ENCODE results near the gene CDC14A.
"Not testable (repeated sequence)": the region's sequence is repeated elsewhere in the genome, so short reads cannot be mapped to it uniquely, and the experiment has no call there.

Gene CDC14A, protein sequence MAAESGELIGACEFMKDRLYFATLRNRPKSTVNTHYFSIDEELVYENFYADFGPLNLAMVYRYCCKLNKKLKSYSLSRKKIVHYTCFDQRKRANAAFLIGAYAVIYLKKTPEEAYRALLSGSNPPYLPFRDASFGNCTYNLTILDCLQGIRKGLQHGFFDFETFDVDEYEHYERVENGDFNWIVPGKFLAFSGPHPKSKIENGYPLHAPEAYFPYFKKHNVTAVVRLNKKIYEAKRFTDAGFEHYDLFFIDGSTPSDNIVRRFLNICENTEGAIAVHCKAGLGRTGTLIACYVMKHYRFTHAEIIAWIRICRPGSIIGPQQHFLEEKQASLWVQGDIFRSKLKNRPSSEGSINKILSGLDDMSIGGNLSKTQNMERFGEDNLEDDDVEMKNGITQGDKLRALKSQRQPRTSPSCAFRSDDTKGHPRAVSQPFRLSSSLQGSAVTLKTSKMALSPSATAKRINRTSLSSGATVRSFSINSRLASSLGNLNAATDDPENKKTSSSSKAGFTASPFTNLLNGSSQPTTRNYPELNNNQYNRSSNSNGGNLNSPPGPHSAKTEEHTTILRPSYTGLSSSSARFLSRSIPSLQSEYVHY

DNA sequence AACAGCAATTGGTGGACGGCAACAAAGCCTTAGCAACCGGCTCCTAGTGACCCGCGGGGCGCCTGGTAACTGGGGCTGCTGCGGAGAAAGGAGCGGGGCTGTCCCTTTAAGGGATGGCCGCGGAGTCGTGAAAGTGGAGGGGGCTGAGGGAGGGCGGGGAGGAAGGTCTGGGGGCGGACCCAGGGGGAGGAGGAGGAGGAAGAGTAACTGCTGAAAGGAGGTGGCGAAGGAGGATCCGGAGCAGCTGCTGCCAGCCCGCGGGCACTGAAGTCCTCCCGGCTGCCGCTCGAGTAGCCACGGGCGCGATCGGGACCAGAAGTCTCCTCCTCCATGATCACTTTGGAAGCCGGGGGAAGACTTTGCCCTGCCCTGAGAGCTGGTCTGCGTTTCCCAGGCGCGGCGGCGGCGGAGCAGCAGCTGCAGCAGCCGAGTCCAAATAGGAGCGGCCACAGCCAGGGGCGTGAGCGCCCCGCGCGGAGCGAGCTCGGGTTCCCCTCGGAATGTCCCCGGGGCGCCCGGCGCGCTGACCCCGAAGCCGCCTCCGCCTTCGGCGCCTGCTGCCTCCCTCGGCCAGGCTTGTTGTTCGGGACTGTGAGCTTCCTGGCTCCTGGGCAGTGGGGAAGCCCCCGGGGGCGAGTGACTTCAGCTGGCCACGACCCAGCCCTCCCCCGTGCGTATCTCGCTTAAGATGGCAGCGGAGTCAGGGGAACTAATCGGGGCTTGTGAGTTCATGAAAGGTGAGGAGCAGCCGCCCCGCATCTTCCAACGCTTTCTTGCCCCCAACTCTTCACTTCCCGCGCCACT is at the start of gene CDC14A:
TSS of gene CDC14A (plus strand) at position 240 of the 804 bp plus-strand sequence. CDS start at position 689, 449 bp downstream.
- DNase-seq = peak; percentile 51 to 55

DNA sequence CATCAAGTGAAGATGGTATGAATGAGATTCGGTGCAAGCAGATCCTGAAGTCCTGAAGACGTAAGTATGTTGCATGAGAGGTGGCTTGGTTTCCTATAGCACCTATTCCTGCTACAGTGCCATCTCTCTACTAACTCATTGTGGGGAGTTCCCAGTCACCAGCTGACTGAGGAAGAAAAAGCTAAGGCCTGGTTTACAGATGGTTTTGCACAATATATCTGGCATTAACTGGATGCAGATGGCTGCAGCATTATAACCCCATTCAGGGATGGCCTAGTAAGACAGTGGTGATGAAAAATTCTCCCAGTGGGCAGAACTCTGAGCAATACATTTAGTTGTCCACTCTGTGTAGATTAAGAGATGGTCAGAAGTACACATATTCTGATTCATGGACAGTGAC is 49.6 kb upstream of the CDC14A start:
- no peak for DNase-seq

DNA sequence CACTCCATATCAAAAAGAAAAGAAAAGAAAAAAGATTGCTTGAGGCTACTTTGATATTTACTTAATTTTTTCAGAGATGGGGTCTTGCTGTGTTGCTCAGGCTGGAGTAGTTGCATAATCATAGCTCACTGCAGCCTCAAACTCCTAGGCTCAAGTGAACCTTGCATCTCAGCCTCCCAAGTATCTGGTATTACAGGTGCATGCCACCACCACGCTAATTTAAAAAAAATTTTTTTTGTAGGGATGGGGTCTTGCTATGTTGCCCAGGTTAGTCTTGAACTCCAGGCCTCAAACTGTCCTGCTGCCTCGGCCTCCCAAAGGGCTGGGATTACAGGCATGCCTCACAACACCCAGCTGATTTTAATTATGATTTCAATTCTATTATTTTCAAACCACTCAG is 48.1 kb upstream of the CDC14A start:
- DNase-seq = no peak

DNA sequence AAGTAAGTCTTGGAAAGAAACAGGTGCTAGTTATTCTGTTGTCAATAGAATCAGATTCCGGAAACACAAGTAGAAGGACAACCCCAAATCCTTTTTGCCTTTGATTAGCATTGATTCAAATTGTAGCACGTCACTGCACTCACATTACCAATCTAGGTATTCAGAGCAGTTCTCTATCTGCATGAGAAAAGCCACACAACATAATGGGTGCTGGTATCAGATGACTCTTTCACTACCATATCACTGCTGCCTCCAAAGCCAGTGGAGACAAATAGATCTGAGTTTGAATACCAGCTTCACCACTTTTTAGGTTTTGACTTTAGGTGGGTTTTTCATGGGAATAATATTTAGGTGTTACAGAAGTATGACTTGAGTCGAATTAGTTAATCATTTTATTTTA is 47.4 kb upstream of the CDC14A start:
- no peak for DNase-seq

DNA sequence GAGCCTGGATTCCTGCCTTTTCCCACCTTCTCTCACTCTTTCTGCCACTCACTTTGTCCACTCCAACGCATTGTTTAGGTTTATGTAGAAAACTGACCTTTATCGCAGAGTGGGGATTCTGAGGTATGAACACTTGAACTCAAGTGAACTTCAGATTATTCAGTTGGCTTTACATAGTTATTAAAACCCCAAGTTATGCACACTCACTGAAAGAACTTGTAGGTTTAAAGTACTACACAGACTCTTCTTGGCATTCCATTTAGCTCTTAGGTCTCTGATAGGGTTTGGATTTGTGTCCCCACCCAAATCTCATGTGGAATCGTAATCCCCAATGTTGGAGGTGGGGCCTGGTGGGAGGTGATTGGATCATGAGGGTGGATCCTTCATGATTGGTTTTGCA is 46.4 kb upstream of the CDC14A start:
- DNase-seq = no peak

DNA sequence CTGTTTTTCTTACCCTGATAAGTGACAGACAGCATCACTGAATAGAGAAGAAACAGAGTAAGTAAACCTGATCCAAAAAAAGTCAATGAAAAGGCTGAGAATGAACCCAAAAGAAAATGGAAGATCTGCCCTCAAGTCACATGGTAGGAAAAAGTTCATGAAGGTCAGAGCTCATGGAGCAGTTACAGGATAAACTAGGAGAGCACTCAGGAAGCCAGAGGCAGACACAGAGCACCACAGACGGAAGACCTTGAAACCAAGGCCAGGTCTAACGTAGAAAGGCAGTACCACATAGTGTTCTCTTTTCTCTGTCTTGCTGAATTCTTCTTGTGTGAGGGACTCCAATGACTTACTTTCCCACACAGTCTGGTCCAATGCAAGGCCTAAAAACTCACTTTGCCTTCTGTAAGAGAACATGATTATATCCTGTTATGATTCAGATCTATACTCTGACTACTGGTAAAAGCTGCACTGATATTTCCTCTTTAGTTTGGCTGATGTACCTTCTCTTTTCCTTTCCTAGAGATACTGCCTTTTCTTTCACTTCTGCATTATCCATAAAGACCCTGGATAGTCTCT is 45.5 kb upstream of the CDC14A start:
- DNase-seq = no peak

DNA sequence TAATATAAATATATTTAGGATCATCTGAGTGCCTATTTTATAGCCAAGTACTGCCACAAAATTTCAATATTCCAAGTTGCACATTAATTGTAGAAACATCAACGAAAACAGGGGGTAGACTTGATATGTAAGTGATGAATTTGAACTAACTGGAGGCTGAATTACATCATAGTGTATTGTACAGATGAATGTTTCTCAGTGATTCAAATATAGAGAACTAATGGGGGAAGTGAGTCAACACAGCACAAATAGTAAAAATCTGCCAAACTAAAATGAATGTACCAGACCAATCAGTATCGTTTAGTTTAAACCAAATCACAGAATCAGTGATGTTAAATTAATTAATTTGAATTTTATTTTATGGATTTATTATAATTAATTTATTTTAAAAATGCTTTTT is 43.5 kb upstream of the CDC14A start:
- no peak for DNase-seq

DNA sequence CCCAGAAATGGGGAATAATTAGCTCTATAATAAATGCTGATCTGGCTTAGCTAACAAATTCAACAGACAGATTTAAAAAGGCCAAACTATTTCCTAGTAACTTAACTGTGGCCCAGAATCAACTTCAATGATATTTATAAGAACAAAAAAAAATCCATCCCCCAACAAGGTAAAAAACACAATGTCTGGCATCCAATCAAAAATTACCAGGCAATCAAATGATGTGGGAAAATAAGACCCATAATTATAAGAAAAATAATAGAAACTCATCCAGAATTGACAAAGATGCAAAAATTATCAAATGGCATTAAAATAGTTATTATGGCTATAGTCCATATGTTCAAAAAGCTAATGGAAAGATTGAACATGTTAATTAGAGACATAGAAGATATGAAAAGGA is 42.4 kb upstream of the CDC14A start:
- DNase-seq = no peak

DNA sequence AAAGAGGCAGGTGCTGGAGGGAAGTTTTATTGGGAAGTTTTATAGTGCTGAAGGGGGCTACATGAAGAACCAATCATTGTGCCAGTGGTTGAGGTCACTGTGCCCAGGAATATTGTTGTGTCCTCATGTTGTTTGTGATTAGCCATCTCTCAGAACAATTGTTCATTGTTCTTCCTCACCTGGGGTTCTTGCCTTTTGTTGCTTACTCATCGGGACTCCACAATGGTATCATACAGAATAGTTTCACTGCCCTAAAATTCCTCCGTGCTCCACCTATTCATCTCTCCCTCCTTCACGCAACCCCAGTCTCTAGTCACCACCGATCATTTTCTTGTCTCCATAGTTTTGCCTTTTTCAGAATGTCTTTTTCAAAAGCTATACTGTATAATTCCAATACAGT is 38.9 kb upstream of the CDC14A start:
- no peak for DNase-seq

DNA sequence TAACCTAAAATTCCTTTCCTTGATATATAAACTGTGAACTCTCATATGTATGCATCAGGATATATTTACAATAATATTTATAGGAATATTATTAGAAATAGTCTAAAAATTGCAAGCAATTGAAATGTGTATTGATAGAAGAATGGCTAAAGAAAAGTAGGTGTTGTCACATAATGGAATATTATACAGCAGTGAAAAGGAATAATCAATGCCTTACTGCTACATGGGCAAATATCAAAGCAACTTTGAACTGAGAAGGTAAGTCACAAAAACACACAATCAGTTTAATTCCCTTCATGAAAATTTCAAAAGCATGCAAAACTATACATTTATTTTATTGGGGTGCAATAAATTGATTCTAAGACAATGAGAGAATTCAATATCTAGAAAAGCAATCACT is 35.7 kb upstream of the CDC14A start:
- DNase-seq = no peak

DNA sequence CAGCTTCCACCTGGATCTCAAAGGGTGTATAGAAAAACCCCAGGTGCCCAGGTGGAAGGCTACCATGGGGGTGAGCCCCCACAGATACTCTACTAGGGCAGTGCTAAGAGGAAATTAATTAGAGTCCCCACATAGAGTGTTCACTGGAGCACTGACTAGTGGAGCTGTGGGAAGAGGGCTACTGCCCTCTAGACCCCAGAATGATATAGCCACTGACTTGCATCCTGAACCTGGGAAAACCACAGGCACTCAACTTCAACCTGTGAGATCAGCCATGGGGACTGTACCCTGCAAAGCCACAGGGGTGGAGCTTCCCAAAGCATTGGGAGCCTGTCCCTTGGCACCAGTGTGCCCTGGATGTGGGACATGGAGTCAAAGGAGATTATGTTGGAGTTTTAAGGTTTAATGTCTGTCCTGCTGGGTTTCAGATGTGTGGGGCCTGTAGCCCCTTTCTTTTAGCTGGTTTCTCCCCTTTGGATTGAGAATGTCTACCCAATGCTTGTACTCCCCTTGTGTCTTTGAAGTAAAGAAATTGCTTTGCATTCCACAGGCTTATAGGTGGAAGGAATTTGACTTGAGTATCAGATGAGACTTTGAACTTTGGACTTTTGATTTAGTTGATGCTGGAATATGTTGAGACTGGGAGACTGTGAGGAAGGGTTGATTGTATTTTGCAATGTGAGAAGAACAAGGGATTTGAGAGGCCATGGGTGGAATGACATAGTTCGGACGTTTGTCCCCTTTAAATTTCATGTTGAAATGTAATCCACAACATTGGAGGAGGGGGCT is 31.8 kb upstream of the CDC14A start:
- DNase-seq = no peak

DNA sequence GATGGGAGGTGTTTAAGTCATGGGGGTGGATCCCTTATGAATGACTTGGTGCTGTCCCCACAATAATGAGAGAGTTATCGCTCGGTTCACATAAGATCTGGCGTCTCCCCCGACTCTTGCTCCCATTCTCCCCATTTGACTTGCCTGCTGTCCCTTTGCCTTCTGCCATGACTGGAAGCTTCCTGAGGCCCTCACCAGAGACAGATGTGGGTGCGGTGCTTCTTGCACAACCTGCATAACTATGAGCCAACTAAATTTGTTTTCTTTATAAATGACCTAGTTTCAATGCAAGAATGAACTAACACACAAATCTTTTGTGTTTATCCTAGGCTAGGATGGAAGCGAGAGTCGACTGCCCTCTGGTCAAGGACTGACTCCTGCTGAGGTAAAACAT is 31.2 kb upstream of the CDC14A start:
- DNase-seq = no peak

DNA sequence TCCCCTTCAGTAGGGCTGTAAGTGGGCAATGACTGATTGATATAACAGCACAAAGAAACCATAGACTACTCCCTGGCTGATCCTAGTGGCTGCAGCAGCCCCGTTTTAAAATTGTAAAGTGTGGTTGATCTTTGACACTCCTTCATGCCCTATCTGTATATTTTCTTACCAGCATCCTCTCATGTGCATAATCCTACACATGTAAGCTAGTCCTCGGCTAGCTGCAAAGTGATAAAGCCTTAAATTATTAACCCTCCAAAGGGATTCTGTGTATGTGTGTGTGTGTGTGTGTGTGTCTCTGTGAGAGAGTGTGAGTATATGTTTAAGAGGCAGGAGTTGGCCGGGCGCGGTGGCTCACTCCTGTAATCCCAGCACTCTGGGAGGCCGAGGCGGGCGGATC is 30.8 kb upstream of the CDC14A start:
- no peak for DNase-seq

DNA sequence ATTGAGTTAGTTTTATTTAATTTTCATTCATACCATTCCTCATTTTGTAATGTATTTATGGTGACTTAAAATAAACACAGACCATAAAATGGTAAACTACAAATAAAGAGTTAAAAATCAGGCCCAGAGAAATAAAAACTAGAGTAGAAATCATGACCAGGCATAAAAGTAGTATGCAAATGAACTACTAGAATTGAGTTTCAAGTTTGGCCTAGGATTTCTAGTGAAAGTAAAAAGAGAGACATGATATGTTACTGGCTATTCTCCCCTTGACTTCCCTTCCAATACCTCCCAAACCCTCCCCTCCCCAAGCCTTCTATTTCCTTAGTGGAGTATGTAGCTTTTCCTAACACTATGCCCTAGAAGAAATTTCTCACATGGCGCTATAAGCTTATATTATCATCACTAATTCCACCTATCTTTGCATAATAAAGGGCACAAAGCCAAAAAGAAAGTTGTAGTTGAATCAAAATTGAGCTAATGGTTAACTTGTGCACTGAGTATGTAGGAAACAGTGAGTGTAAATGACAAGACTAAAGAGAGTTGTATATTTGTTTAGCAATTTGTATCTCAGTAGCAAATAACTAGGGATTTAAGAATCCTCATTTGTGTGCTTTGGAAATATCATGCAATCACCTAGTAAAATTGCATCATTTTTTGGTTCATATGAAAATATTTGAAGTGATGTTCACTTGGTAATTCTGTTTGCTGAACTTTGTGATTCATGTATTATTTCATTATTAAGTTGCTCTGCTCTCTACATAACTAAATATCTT is 29.7 kb upstream of the CDC14A start:
- DNase-seq = no peak

DNA sequence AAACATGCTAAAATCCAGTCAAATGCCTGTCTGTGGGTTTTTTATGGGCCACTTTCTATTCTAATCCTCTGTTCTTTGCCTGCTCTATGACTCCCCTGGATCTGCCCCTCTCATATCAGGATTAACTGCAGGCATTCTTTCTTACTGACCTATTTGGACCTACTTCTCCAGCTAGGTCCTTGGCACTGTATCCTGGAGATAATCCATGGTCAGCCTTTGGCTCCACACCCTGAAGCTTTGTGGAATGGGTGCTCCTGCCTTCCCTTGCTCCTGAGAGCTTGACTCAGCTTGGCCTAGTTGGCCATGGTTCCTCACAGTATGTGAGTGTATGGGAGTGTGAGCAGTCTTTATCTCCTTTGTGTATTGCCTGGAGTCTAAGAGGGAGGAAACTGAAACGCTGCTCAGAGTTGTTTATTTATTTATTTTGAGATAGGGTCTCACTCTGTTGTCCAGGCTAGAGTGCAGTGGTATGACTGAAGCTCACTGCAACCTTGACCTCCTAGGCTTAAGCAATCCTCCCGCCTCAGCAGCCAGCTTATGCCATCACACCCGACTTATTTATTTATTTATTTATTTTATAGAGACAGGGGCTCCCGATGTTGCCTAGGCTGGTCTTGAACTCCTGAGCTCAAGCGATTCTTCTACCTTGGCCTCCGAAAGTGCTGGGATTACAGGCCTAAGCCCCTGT is 28.7 kb upstream of the CDC14A start:
- no peak for DNase-seq

DNA sequence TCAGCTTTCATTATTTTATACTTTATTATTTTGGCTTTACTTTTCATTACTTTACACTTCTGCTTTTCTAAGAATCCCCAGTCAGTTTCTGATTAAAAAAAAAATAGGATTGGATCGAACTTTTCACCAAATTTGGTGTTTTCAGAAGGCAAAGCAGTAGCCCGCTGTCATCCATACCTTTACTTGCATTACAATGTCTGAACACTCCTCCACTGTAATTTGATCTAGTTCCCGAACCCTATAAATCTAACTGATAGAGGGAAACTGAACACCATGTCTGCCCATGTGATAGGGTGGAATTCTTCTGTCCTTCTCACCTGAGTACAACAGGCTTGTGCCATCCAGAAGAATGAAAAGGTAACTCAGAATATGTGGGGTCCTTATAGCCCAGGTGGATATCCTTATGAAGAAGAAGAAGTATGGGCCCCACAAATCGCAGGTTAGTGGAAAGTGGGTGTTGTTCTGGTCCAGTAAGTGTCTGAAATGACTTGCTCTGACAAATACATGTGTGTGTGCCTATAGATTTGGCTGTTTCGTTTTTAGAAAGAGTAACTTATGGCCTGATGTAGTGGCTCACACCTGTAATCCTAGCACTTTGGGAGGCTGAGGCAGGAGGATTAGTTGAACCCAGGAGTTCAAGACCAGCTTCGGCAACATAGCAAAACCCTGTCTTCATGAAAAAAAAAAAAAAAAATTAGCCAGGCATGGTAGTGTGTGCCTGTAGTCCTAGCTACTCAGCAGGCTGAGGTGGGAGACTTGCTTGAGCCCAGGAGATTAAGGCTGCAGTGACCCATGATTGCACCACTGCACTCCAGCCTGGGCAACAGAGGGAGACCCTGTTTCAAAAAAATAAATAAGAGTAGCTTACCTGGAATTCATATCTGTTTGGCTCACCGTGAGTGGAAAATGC is 26.6 kb upstream of the CDC14A start:
- no peak for DNase-seq

DNA sequence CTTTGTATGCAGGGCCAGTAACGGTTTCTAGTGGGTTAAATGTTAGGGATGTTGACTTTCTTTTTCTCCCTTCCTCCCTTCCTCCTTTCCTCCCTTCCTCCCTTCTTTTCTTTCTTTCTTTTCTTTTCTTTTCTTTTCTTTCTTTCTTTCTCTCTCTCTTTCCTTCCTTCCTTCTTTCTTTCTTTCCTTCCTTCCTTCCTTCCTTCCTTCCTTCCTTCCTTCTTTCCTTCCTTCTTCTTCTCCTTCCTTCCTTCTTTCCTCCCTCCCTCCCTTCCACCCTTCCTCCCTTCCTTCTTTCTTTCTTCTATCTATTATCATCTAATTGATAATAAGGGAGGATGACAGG is 26.0 kb upstream of the CDC14A start:
- not testable (repeated sequence) for DNase-seq

DNA sequence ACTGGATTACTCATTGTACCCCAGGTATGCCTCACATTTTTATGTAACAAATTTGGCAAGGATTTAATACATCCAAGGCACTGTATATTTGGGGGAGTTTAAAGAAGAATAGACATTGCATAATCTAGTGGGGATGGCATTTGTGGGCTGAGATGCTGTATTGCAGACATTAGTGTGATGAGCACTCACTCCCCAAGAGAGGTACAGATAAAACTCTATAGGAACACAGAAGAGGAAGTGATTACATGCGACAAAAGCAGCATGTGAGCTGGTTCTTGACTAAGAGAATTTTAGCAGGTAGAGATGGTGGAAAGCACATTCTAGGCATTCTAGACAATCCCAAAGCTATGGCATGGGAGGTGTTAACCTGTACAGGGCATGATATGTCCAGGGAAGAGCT is 24.2 kb upstream of the CDC14A start:
- no peak for DNase-seq

DNA sequence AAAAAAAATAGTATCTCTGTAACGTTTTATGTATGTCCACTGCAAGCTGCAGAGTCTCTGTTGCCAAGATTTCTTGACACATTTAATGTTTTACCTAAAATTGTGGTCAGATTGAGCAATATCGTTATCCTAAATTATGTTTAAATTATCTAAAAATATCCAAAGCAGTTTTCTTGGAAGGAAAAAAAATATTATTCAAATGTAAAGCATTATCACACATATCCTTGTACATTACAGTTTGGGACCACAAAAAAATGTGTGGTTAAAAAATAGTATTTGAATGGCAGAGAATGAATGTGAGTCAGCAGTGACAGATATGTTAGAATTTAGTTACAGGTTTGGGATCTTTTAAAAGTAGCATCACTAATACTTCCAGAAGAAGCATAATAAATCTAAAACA is 21.2 kb upstream of the CDC14A start:
- not testable (repeated sequence) for DNase-seq

DNA sequence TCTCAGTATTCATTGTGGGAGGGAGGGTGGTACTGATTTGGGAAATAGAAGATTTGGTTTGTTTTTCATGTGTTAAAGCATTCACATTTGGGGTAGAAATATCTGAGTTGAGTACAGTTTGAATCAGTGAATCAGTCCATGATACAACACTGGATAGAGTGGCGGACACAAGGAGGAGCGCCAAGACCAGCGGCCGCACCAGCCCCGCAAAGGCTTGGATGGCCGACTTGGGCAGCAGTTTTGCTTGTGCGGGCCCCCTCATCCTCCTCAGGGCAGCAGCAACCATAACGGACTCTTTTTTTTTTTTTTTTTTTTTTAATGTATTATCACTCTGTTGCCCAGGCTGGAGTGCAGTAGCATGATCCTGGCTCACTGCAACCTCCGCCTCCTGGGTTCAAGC is 20.0 kb upstream of the CDC14A start:
- no peak for DNase-seq

Data from NCI-H187 (cell line).